ENCODE data around the gene HDAC6. TPM values are rescaled to one million over a fixed set of nuclear protein-coding genes. Genes with fewer than 3 reads are reported as not detected.

Gene HDAC6
- total and polyA plus RNA-seq, 10 of the 15 experiments (the other 5 are each of a cell fraction or from before 2014, with no cell fraction given) = 8.3 to 47.0 (median 34.1) TPM

DNA sequence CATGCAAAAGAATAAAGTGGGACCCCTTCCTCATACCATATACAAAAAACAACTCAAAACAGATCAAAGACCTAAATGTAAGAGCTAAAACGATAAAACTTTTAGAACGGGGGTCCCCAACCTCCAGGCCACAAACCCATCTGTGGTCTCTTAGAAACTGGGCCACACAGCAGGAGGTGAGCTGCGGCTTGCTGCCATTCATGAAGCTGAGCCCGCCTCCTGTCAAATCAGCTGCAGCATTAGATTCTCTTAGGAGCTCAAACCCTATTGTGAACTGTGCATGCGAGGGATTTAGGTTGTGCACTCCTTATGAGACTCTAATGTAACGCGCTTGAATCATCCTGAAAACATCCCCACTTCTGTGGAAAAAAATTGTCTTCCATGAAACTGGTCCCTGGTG is 22.5 kb upstream of the HDAC6 start:
- no peak overlapping the region for H2AFZ ChIP-seq (ENCODE audit: control insufficient read depth, low read depth, low read length)
- no peaks in the 10 kb centered on the region for H3K4me1 ChIP-seq (ENCODE audit: control insufficient read depth, insufficient read depth, low read length)
- H3K4me3 ChIP-seq = no peak overlapping the region
- FAIRE-seq = no peak
- BruUV-seq (replicated peaks) = no TSS peak
- no peaks in the 10 kb centered on the region for H4K20me1 ChIP-seq (ENCODE audit: control insufficient read depth, insufficient read depth)
- no peaks in the 10 kb centered on the region for H3K36me3 ChIP-seq (ENCODE audit: control insufficient read depth in 2 of 2, insufficient read depth in 2 of 2, low read length in 1 of 2)
- CTCF ChIA-PET = no interaction called here
- H3K9ac ChIP-seq (ENCODE audit: control insufficient read depth, insufficient read depth, low read length) = no peak overlapping the region
- RAD21 ChIA-PET (ENCODE audit: unreplicated experiment) = no interaction called here
- H3K9me3 ChIP-seq (replicated peaks; ENCODE audit: control insufficient read depth, insufficient read depth, low read length) = no peaks in the 10 kb centered on the region
- no peak overlapping the region for H3K27ac ChIP-seq (ENCODE audit: control insufficient read depth, insufficient read depth)
- SMC1A ChIA-PET (ENCODE audit: uncharacterized antibody, unreplicated experiment) = no interaction called here
- H3K79me2 ChIP-seq (ENCODE audit: control insufficient read depth, insufficient read depth, low read length) = no peaks in the 10 kb centered on the region
- DNase-seq (ENCODE audit: low read depth, low spot score) = no peak
- ATAC-seq = no peak
- POLR2A ChIA-PET = no interaction called here
- H3K4me2 ChIP-seq (ENCODE audit: control insufficient read depth, insufficient read depth) = no peak overlapping the region
- intact Hi-C loops (cut with micrococcal nuclease; ENCODE audit: unreplicated experiment) (no loop called here), in situ Hi-C loops (cut with MboI) (loop anchor here (10.0 kb wide), 1 partner anchor 45 kb away; the partner anchor contains the start of gene ERAS)
- no peak for TF ChIP-seq TBL1XR1 (IDR thresholded peaks at IDR 0.05; ENCODE audit: low read depth, low read length)
- no peak for TF ChIP-seq HDAC6 (IDR thresholded peaks at IDR 0.05; ENCODE audit: unreplicated experiment)
- no peak for TF ChIP-seq SUZ12 (IDR thresholded peaks at IDR 0.05; ENCODE audit: unreplicated experiment)
- no peak for TF ChIP-seq TCF3 (IDR thresholded peaks at IDR 0.05; ENCODE audit: borderline replicate concordance, insufficient read depth, low read depth, low read length)
- TF ChIP-seq FOXM1 (IDR thresholded peaks at IDR 0.05; ENCODE audit: low read depth, low read length) = no peak
- TF ChIP-seq SP1 (IDR thresholded peaks at IDR 0.05; ENCODE audit: low read depth, low read length) = no peak
- no peak for TF ChIP-seq HDAC2 (IDR thresholded peaks at IDR 0.05)
- TF ChIP-seq YY1 (IDR thresholded peaks at IDR 0.05; ENCODE audit: low read depth, low read length) = no peak
- no peak for TF ChIP-seq BHLHE40 (IDR thresholded peaks at IDR 0.05; ENCODE audit: borderline replicate concordance in 1 of 2, low read depth in 2 of 2, low read length in 1 of 2)
- TF ChIP-seq PAX5 (IDR thresholded peaks at IDR 0.05; ENCODE audit: borderline replicate concordance, low read depth, low read length) = no peak
- no peak for TF ChIP-seq CHD1 (IDR thresholded peaks at IDR 0.05; ENCODE audit: low read depth, low read length)
- no peaks in the 10 kb centered on the region for H3K27me3 ChIP-seq (replicated peaks in 1 of 2; ENCODE audit: control insufficient read depth in 2 of 2, insufficient read depth in 2 of 2, low read length in 1 of 2)
- 57% methylated on average over 7 of the region's 7 CpGs for WGBS (ENCODE audit: insufficient coverage, insufficient replicate concordance, low lambda C conversion rate, missing lambda C conversion rate)
